Prostate gland (tissue), 2 donors: Measurements from ENCODE around the gene ELK3. TPM values are rescaled to one million over a fixed set of nuclear protein-coding genes. Genes with fewer than 3 reads are reported as not detected.
A peak's percentile ranks its signal among the peaks of the same experiment; 100 is the strongest.

Source experiments
- DNase-seq: peaks from one replicate; pipeline ENCODE4 v3.0.0-alpha.2; 2019; ENCODE audit warnings: low spot score
- H3K27ac ChIP-seq, 2 donors: fragments of 200-600 bp; sonication (generic); 2 replicates each; pipeline ENCODE4 v1.5.1; 2017 to 2019
- H3K27me3 ChIP-seq: fragments of 200-600 bp; sonication (generic); replicated peaks from 2 replicates; pipeline ENCODE4 v1.5.1; 2019; ENCODE audit not compliant: insufficient read depth
- H3K36me3 ChIP-seq, 2 donors: fragments of 200-600 bp; sonication (generic); 1 replicate in 1 of 2; 2 replicates in 1 of 2; pipeline versions ENCODE4 v1.5.1 to v1.8.1; 2017 to 2019
- H3K4me1 ChIP-seq: fragments of 200-600 bp; sonication (generic); replicated peaks from 2 replicates; pipeline ENCODE4 v1.5.1; 2019
- H3K4me3 ChIP-seq, 2 donors: fragments of 200-600 bp; sonication (generic); 2 replicates each; pipeline ENCODE4 v1.5.1; 2017 to 2019
- H3K9me3 ChIP-seq: fragments of 200-600 bp; sonication (generic); 2 replicates; pipeline ENCODE4 v1.5.1; 2017
- POLR2A ChIP-seq: fragments of 450-650 bp; IDR thresholded peaks from one replicate; pipeline ENCODE4 v1.6.1; 2016; ENCODE audit warnings: antibody characterized with exemption, mild to moderate bottlenecking
- POLR2AphosphoS5 ChIP-seq: sonication (generic); formaldehyde crosslinking; IDR thresholded peaks from one replicate; pipeline ENCODE4 v1.6.1; 2017; ENCODE audit warnings: antibody characterized with exemption
- WGBS: methylation state at CpG from one replicate; pipeline ENCODE4 v1.1.5; 2018; 5-methylcytosine and 5-hydroxymethylcytosine counted together
- intact Hi-C: fragments of 100-400 bp; cut with DNase I; formaldehyde crosslinking; loops from one replicate; pipeline ENCODE4 v1.14.2; 2022
- total RNA-seq, 2 donors: library from RNA; depleted of rRNA; stranded (reverse); fragments of >200 nt; gene quantifications; one replicate each; pipeline ENCODE4 v1.1.0, GENCODE V29; 2016
- TF ChIP-seq, protein P1 (sequence below), 4 experiments: fragments of 200-600 bp in 2 of 4; fragments of 450-650 bp in 2 of 4; sonication (generic) in 2 of 4; IDR thresholded peaks; 1 replicate in 3 of 4; 2 replicates in 1 of 4; pipeline ENCODE4 v1.5.1; 2016 to 2019; ENCODE audit warnings: antibody characterized with exemption in 4 of 4, mild to moderate bottlenecking in 2 of 4, moderate library complexity in 2 of 4

ELK3 gene
- total RNA-seq, 2 donors from 2014 or later: 7.0 to 20.6 TPM

DNA sequence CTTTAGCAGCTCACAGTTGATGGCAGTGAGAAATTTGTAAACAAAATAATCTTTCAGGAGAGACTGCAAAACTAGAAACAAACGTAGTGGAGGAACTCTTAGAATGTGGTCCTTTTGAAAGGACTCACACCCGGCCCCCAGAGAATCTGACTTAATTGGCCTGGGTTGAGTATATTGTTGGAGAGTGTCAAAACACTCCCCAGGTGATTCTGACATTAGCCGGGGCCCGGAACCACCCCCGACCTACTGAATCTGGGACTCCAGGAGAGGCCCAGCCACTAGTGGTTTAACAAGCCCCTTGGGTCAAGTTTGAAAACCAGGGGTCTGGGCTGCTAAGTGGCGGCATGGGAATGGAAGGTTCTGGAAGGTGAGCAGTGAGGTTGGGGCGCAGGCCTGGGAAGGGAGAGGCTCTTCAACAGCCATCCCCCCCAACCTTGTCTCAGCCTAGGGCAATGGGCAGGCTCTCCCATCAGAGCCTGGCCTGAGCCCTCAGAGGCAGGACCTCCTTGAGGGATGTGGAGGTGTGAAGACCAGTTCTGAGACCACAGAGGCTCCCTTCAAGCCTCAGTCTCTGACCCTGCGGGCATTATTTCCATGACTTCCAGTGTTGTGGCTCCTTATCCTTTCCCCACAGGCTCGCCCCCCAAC, 1.1 kb upstream of the ELK3 start:
- Histone ChIP-seq H3K36me3 (no peaks in the 10 kb centered on the region), H3K27me3 (no peaks in the 10 kb centered on the region), H3K9me3 (no peaks in the 10 kb centered on the region), H3K4me3 (no peak overlapping the region), H3K27ac (peak overlapping the region; percentile 64 to 74), H3K4me1 (no peaks in the 10 kb centered on the region)
- no peak for DNase-seq
- intact Hi-C loops: no loop called here
- 73% methylated on average over 9 of the region's 9 CpGs for WGBS
- TF ChIP-seq, protein P1, sequence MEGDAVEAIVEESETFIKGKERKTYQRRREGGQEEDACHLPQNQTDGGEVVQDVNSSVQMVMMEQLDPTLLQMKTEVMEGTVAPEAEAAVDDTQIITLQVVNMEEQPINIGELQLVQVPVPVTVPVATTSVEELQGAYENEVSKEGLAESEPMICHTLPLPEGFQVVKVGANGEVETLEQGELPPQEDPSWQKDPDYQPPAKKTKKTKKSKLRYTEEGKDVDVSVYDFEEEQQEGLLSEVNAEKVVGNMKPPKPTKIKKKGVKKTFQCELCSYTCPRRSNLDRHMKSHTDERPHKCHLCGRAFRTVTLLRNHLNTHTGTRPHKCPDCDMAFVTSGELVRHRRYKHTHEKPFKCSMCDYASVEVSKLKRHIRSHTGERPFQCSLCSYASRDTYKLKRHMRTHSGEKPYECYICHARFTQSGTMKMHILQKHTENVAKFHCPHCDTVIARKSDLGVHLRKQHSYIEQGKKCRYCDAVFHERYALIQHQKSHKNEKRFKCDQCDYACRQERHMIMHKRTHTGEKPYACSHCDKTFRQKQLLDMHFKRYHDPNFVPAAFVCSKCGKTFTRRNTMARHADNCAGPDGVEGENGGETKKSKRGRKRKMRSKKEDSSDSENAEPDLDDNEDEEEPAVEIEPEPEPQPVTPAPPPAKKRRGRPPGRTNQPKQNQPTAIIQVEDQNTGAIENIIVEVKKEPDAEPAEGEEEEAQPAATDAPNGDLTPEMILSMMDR (IDR thresholded peaks at IDR 0.05): no peak
- no peak for TF ChIP-seq POLR2AphosphoS5
- TF ChIP-seq POLR2A: no peak

DNA sequence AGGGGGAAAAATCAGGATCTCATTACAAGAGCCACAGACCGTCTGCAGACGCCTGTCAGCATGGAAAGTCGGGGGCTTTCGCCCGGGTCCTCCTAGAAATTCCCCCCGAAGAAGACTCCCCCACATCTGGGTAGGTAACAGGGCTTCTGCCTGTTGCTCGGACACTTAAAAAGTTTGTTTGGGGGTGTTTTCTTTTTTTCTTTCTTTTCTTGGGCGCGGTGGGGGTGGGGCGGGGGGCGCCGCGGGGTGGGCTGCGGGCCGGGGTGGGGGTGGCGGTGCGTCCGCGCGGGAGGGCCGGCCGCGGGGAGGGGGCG, 358 bp downstream of the ELK3 start:
- intact Hi-C loops: no loop called here
- Histone ChIP-seq H3K9me3 (no peaks in the 10 kb centered on the region), H3K27me3 (no peaks in the 10 kb centered on the region), H3K27ac (no peak overlapping the region), H3K4me3 (peak overlapping the region; percentile 59 to 65), H3K36me3 (no peaks in the 10 kb centered on the region), H3K4me1 (no peaks in the 10 kb centered on the region)
- no peak for DNase-seq
- WGBS: 2% methylated on average over 24 of the region's 24 CpGs
- TF ChIP-seq, protein P1 (IDR thresholded peaks at IDR 0.05): no peak
- TF ChIP-seq POLR2AphosphoS5 (no peak), POLR2A (no peak)

DNA sequence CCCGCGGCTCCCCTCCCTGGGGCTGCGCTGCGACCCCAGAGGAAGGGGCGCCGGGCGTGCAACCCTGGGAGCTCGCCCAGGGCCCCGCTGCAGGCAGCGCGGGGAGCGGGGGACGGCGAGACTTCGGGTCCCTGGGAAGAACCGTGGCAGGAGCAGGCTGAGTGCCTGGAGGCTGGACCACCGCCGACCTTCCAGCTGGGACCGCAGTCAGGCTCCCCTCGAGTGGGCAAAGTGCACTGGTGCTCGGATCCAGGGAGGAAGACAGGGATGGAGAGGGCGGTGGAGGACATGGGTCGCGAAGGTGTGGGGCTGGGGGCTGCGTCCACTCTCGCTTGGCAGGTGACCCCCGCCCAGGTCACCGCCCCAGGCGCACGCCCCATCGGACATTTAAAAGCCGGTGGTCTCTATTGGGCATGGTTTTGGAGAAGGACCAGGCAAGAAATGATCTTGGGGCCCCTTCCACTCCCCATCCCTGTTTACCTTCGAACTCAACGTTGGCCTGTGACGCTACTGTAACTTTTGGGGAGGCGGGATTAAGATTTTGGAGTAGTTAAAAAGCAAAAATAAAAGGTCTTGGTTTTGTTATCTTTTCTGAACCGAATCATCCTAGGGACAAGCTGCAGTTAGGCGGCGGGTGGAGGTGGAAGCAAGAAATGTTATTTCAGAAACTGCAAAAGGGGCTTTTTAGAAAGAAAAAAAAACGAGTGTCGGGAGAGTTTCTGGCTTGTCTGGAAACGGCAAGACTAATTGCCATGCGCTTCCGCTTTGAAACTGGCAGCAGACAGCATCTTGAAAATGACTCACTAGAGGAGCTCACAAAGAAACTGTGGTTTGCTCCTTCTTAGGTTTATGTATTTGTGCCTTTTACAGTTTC, 1.0 kb downstream of the ELK3 start:
- 1% methylated on average over 36 of the region's 44 CpGs for WGBS
- peak; percentile 44 for DNase-seq
- H3K27ac ChIP-seq: peak overlapping the region; percentile 48 to 68
- no peaks in the 10 kb centered on the region for H3K9me3 ChIP-seq
- no peaks in the 10 kb centered on the region for H3K36me3 ChIP-seq
- H3K27me3 ChIP-seq: no peaks in the 10 kb centered on the region
- TF ChIP-seq, protein P1 (IDR thresholded peaks at IDR 0.05): no peak
- TF ChIP-seq POLR2AphosphoS5: peak; percentile 36
- H3K4me3 ChIP-seq: peak overlapping the region; percentile 59 to 65
- H3K4me1 ChIP-seq: no peaks in the 10 kb centered on the region
- intact Hi-C loops: no loop called here

DNA sequence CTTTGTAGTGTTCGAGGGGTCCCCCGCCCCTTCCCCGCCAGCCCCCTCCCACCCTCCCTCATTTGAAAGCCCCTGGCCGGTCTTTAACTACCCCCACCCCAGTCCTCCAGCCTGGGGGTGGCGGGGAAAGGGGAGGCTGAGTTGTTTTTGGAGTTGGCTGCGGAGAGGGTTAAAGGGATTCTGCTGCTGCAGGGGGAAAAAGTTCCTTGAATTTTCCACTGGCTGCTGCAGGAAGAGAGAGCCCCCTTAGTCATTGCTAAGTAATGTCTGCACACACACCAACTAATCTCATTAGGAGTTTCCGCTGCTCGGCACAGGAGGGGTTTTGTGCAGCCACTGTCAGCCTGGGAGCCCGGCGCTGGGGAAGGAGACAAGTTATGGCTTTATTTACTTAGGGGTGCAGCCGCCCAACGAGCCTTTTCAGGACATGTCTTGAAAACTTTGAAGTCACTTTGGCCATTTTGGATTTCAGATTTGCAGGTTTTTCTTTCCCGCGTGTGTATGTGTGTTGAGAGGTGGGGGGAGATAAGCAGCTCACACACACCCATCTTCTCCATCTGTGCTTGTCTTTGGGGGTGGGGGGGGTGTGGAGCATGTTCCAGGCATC, 1.8 kb downstream of the ELK3 start:
- Histone ChIP-seq H3K27me3 (no peaks in the 10 kb centered on the region), H3K9me3 (no peaks in the 10 kb centered on the region), H3K27ac (peak overlapping the region; percentile 48 to 68), H3K4me1 (no peaks in the 10 kb centered on the region), H3K36me3 (no peaks in the 10 kb centered on the region), H3K4me3 (peak overlapping the region; percentile 59 to 65)
- TF ChIP-seq POLR2AphosphoS5: no peak
- 10% methylated on average over 14 of the region's 14 CpGs for WGBS
- intact Hi-C loops: no loop called here
- no peak for DNase-seq

DNA sequence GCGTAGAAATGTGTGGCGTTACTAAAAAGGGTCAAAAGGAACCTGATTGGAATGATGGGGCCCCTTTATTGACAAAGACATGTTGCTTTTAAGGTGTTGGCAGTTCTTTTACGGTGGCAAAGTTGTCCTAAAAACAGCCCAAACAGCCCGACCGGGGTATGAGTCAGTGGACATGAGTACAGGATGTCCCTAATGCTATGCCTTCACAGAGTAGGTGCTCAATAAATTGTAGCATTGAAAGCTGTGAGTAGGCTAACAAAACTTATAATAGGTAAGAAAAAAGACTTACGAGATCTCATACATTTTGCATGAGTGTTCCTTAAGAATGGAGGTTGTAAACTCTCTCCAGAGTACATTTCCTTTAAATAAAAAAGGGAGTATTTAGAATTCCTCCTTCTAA, 2.6 kb downstream of the ELK3 start:
- WGBS: 47% methylated on average over 6 of the region's 6 CpGs
- DNase-seq: no peak
- Histone ChIP-seq H3K9me3 (no peaks in the 10 kb centered on the region), H3K27me3 (no peaks in the 10 kb centered on the region), H3K36me3 (no peaks in the 10 kb centered on the region), H3K27ac (no peak overlapping the region), H3K4me3 (no peak overlapping the region), H3K4me1 (no peaks in the 10 kb centered on the region)
- TF ChIP-seq, protein P1 (IDR thresholded peaks at IDR 0.05): no peak
- intact Hi-C loops: no loop called here
